Bone marrow (tissue), 2 donors: ENCODE measurements around the gene C6orf141.

Experiments
- DNase-seq, 2 donors: peaks; one replicate each; lab custom pipeline; 2025; lab: John Stamatoyannopoulos, UW

C6orf141 gene

DNA sequence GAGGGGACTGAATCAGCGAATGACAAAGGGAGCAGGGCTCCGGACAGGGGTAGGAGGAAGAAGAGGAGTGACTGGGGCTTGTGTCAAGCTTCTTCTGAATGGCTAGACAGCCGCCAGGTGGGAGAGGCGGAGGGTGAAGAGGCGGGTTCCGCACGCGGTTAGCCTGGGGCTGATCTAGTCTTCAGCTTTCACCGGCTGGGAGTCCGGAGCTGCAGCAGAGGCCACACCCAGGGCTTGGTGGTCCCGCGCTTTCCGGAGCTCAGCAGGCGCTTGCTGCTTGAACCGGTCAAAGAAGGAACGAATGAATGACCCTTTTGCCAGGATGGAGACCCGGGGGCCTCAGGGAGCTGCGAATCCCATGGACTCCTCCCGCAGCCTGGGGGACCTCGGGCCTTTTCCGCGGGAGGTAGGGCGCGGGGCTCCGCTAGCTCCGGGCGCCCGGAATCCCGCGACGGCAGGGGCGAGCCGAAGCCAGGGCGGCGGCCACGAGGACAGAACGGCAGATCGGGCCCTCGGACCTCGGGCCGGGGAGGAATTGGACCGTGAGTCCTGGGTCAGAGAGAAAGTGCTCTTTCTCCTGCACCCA is at the start of gene C6orf141:
TSS of gene C6orf141 (plus strand) at position 177 of the 586 bp plus-strand sequence. CDS start at position 302, 125 bp downstream.
- no peak for DNase-seq

DNA sequence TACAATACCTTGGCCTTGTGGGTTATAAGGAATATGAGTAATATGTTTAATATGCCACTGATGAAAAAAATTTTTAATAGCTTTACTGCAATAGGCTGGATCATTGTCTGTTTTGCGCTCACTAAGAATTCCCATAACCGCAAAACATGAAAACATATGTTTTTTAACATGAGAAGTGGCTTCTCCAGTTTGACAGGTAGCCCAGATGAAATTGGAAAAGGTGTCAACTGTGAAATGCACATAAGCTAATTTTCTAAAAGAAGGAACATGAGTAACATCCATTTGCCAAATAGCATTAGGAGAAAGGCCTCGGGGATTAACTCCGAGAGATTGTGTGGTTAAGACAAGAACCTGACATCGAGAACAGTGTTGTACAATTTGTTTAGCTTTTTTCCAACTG is 45.8 kb upstream of the C6orf141 start:
- DNase-seq: no peak

DNA sequence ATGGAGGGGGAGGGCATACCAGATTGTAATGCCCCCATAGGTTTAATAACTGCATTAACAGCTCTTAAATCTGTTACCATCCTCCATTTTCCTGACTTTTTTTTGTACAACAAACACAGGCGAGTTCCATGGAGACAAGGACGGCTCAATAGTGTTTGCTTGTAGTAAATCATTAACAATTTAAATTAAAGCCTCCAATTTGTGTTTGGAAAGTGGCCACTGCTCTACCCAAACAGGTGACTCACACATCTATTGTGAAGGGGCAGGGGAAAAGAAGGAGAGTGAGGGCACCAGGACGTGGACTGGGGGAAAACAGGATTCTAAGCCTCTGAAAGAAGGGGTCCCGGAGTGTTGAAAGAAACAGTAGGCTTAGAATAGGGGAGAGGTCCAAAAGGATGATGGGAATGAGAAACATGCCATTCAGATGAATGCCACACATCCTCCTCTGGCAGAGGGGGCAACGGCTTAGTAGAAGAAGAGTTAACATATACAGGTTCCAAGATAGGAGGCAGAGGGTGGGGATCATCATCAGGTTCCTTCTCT is 43.8 kb upstream of the C6orf141 start:
- DNase-seq: no peak

- DNase-seq: no peak
These were observed 41.1 kb upstream of the C6orf141 start for GRCh38 chr6:49509342-49509741.

DNA sequence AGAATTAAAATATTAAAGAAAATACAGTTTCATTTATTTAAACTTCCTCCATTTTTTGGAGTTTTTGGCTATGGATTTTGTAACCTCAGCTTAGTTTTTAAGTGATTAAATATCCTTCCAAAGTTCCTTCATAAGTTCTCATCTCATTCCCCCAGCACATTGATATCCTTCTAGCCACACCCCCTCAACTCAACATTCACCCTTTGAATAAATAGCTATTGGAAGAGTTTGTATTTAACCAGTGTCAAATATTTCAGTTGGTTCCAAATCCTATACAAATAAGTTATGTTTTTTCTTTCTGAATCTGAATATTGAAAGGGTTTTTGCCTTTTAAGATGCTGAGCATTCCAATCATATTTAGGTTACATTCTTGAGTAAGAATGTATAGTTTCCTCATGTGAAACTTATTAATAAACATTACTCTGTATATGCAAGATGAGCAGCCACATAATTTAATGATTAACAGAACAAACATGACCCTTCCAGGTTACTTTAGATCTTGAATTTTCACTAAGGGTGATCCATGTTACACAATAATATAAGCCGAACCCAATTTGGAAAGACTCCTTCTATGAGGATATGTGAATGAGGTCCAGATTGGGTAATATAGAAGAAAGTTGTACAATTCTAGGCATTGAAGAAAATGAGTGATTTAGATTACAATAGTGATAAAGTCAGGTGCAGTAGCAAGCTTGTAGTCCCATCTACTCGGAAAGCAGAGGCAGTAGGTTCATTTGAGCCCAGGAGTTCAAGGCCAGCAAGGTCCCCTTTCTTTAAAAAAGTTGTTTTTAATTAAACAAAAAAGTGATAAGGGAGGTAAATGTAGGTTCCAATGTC is 37.1 kb upstream of the C6orf141 start:
- no peak for DNase-seq

DNA sequence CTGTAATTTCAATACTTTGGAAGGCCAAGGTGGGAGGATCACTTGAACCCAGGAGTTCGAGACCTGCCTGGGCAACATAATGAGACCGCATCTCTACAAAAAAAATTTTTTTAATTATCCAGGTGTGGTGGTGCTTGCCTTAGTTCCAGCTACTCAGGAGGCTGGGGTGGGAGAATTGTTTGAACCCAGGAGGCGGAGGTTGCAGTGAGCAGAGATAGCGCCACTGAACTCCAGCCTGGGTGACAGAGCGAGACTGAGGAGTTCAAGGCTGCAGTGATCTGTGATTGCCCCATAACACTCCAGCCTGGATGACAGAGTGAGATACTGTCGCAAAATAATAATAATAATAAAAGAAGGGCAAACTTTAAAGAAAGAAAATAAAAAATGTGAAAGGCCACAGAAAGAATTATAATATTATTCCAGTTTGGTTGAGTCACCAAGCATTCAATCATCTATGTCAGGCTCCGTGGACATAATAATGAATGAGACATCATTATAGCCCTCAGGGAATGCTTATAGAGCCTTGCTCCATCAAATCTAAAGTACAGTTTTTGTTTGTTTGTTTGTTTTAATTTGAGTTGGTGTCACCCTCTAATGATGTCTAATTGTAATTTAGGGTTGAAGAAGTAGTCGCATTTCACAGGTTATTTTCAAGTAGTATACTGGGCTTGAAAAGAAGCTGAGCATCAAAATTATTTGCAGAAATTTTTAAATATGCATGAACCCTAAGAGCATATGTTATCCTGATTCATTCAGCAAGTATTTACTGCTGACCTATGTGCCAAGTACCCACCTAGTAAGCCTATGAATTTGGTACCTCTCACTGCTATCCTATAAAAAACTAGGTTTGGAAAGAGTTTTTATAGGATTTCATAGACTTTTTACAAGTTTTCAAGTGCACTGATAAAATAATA is 35.6 kb upstream of the C6orf141 start:
- no peak for DNase-seq

DNA sequence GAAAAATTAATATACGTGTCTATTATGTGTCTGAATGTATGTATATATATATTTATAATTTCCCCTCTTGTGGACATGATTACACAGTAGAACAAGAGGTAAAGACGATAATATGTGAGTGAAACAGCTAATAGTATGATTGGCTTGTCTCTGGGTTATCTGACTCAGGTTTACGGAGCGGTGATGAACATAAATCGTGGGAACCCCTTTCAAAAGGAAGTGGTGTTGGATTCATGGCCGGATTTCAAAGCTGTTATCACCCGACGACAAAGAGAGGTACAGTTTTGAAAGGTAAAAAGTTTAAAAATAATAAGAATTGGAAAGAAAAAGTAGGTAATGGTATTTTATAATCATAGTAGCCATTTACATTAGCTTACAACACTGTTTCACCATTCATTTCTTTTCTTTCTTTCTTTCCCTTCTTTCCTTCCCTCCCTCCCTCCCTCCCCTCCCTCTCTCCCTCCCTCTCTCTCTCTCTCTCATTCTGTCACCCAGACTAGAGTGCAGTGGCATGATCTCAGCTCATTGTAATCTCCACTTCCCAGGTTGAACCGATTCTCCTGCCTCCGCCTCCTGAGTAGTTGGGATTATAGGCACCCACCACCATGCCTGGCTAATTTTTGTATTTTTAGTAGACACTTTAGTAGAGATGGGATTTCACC is 34.9 kb upstream of the C6orf141 start:
- DNase-seq: no peak

GRCh38 chr6:49516147-49516505 is 34.3 kb upstream of the C6orf141 start:
- DNase-seq: no peak

DNA sequence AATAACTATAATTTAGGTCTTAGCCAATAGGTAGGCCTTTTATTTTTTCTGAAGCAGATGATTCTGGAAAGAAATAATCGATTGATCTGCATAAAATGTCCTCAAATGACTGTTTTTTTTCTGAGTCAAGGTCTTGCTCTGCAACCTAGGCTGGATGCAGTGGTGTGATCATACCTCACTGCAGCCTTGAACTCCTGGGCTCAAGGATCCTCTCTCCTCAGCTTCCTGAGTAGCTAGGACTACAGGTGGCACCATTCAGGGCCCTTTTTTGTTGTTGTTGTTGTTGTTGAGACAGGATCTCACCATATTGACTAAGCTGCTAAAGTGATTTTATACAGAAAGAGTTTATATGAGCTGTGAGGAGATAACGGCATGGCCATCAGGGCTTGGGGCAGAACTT is 32.5 kb upstream of the C6orf141 start:
- DNase-seq: no peak

- no peak for DNase-seq
These were observed 30.8 kb upstream of the C6orf141 start for GRCh38 chr6:49519660-49520059.

- DNase-seq: no peak
These were observed 27.5 kb upstream of the C6orf141 start for GRCh38 chr6:49522710-49523593.

DNA sequence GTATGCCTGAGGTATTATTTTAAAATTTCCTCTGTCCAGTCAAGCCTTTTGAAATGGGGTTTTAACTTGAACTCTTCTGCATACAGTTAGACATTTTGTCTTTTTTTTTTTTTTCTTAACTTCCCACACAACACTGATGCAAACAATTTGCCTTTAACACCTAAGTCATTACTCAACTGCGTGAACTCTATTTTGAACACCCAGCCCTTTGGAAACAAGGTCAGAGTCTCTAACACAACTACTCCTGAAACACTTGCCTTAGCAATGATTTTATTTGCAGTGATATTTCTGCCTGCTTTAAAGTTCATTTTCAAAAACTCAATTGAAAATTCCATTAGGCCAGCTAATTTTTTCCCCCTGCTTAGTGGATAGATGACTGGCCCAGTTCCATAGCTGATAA is 26.6 kb upstream of the C6orf141 start:
- no peak for DNase-seq

DNA sequence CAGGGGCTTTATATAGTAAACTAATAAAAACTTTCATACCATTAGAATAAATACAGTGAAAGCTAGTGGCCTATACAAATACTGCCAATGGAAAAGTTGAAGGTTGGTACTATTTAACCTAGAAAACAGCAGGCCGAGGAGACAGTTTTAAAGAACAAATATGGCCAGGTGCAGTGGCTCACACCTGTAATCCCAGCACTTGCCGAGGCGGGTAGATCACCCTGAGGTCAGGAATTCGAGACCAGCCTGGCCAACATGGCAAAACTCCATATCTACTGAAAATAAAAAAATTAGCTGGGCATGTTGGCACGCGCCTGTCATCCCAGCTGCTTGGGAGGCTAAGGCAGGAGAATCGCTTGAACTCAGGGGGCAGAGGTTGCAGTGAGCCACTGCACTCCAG is 25.9 kb upstream of the C6orf141 start:
- DNase-seq: no peak

- DNase-seq: no peak
These were observed 23.9 kb upstream of the C6orf141 start for GRCh38 chr6:49526598-49526997.

DNA sequence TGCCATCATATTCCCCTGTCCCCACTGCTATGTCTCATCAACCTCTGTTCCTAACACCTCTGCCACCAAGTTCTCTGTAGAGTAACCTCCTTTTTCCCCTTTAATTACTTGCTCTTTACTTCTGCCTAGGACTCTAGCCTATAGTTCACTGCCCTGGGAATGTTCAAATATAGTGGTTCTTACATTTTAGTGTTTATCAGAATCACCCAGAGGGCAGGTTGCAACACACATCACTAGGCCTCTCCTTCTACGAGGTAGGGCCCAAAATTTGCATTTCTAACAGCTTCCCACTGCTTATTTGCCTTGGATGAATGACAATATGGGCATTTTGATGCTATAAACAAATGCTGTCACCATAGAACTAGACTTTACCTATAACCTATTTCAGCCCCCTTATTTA is 23.1 kb upstream of the C6orf141 start:
- DNase-seq: no peak

- no peak for DNase-seq
These were observed 21.9 kb upstream of the C6orf141 start for GRCh38 chr6:49528571-49528970.

- DNase-seq: no peak
These were observed 20.2 kb upstream of the C6orf141 start for GRCh38 chr6:49530141-49530776.

DNA sequence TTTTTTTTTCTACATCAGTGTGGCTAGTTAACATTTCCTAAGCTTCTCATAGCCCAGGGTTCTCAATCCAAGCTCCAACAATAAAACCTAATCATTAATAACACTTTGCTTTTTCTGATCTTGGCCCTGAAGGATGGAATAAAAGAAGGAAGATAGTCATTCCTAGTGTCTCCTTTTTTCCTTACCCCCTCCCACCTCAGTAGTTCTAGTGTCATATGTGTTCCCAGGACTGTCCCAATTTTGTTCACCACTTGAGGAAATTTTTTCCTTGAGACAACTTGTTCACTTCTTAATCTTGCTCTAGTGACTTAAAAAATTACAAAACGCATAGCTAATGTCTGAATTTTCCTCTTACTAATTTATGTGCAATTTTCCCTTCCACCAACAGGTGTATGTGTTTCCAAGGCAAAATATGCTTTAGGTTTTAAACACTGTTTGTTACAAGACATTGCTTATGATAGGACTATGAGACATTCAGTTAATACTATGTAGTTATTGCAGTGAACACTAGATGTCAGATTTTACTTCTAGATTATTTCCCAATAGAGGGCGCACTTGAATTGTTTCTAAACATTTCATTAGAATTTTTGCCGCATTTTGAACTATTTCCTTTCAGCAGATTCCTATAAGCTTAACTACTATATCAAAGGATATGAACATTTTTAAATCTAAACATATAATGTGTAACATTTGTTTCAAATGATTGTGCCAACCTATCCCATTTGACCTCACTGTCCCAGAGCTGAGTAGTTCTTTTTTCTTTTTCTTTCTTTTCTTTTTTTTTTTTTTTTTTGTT is 18.5 kb upstream of the C6orf141 start:
- peak in 1 of 2 donors; percentile 76 for DNase-seq

DNA sequence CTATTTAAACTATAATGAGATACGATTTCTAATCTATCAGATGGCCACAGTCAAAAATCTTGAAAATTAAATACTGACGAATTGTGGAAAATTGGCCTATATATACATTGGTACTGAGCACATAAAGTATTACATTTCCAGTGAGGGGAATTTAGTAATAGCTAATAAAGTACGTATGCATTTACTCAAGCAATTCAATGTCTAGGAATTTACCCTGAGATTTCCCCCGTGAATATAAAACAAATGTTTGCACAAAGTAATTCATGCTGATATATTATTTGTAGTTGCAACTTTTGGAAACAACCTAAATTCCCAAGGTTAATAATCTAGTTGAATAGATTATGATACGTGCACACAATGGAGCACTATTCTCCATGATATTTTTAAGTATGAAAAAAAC is 14.7 kb upstream of the C6orf141 start:
- DNase-seq: no peak

DNA sequence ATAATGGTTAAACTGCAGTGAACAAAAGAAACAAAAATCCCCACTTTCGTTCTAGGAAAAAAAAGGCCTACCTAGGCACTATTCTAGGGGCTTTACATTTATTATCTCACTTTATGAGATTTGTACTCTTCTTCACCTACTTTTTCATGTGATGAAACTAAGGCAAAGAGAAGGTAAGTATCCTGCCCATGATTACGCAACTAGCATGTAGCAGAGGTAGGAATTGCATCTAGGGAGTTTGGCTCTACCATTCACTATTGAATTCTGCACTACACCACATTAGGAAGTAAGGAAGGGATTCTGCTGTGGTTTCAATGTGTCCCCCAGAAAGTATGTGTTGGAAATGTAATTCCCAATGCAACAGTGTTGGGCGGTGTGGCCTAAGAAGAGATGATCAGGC is 11.4 kb upstream of the C6orf141 start:
- DNase-seq: no peak
